CD14-positive monocyte (primary cell): Measurements from ENCODE around the gene OGFOD3. TPM values are rescaled to one million over a fixed set of nuclear protein-coding genes. Genes with fewer than 3 reads are reported as not detected.

Source experiments
- DNase-seq, 3 donors: peaks; one replicate each; pipeline ENCODE4 v3.0.0-alpha.2; 2011 to 2022
- H2AFZ ChIP-seq: 2 replicates; pipeline ENCODE4 v1.6.0; 2012; ENCODE audit warnings: mild to moderate bottlenecking, low read depth, low read length, inconsistent platforms; ENCODE audit not compliant: insufficient read depth, poor library complexity, severe bottlenecking
- H3K27ac ChIP-seq, 2 donors: 1 replicate in 1 of 2; 2 replicates in 1 of 2; pipeline ENCODE4 v1.5.1; 2012 to 2013; ENCODE audit warnings: low read length in 2 of 2, control low read depth in 1 of 2, inconsistent platforms in 1 of 2, low read depth in 1 of 2, mild to moderate bottlenecking in 1 of 2
- H3K27me3 ChIP-seq, 2 donors: one replicate each; pipeline versions ENCODE4 v1.6.0 to v1.6.1; 2011 to 2013; ENCODE audit warnings: low read length in 2 of 2; ENCODE audit not compliant: control insufficient read depth in 2 of 2, insufficient read depth in 2 of 2
- H3K36me3 ChIP-seq, 2 donors: replicated peaks in 1 of 2; 1 replicate in 1 of 2; 2 replicates in 1 of 2; pipeline versions ENCODE4 v1.5.1 to v1.6.1; 2012 to 2013; ENCODE audit warnings: low read length in 2 of 2, control low read depth in 1 of 2, inconsistent platforms in 1 of 2, mild to moderate bottlenecking in 1 of 2; ENCODE audit not compliant: insufficient read depth in 2 of 2, control insufficient read depth in 1 of 2
- H3K4me1 ChIP-seq, 2 donors: 1 replicate in 1 of 2; 2 replicates in 1 of 2; pipeline versions ENCODE4 v1.5.1 to v1.6.1; 2012 to 2013; ENCODE audit warnings: low read length in 2 of 2, control low read depth in 1 of 2, inconsistent platforms in 1 of 2, mild to moderate bottlenecking in 1 of 2, moderate library complexity in 1 of 2; ENCODE audit not compliant: insufficient read depth in 2 of 2, control insufficient read depth in 1 of 2
- H3K4me2 ChIP-seq: replicated peaks from 2 replicates; pipeline ENCODE3; 2012; ENCODE audit warnings: low read length, moderate library complexity, mild to moderate bottlenecking; ENCODE audit not compliant: poor library complexity, severe bottlenecking; ENCODE audit errors: extremely low read depth
- H3K4me3 ChIP-seq, 3 experiments: fragments of 200-600 bp in 1 of 3; sonication (generic) in 1 of 3; replicated peaks in 1 of 3; 1 replicate in 2 of 3; 2 replicates in 1 of 3; pipeline ENCODE4 v1.5.1; 2011 to 2013; ENCODE audit warnings: low read length in 3 of 3, mild to moderate bottlenecking in 3 of 3, control low read depth in 2 of 3, low read depth in 2 of 3, inconsistent platforms in 1 of 3, moderate library complexity in 1 of 3
- H3K79me2 ChIP-seq: 2 replicates; pipeline ENCODE4 v1.6.0; 2012; ENCODE audit warnings: mild to moderate bottlenecking, control low read depth, inconsistent platforms, low read length, moderate library complexity; ENCODE audit not compliant: insufficient read depth
- H3K9ac ChIP-seq: 2 replicates; pipeline ENCODE4 v1.6.0; 2017; ENCODE audit warnings: low read length, mild to moderate bottlenecking; ENCODE audit not compliant: insufficient read depth, poor library complexity, severe bottlenecking
- H3K9me3 ChIP-seq, 2 donors: replicated peaks in 1 of 2; 1 replicate in 1 of 2; 2 replicates in 1 of 2; pipeline versions ENCODE4 v1.5.1 to v1.6.1; 2012 to 2013; ENCODE audit warnings: low read length in 2 of 2, control low read depth in 1 of 2; ENCODE audit not compliant: control insufficient read depth in 1 of 2, insufficient read depth in 1 of 2
- H4K20me1 ChIP-seq: 2 replicates; pipeline ENCODE4 v1.6.0; 2012; ENCODE audit warnings: mild to moderate bottlenecking, low read length, control low read depth, moderate library complexity; ENCODE audit not compliant: insufficient read depth
- H3K27ac Mint-ChIP-seq, 7 donors: one replicate each; pipeline ENCODE4 v1.8.0; 2020; ENCODE audit warnings: mild to moderate bottlenecking in 7 of 7, mixed read lengths in 7 of 7, moderate library complexity in 6 of 7, inconsistent platforms in 2 of 7
- H3K27me3 Mint-ChIP-seq, 3 donors: one replicate each; pipeline ENCODE4 v1.8.0; 2021 to 2022; ENCODE audit warnings: low read depth in 3 of 3, mild to moderate bottlenecking in 3 of 3, mixed read lengths in 3 of 3, moderate library complexity in 3 of 3, inconsistent platforms in 1 of 3
- H3K36me3 Mint-ChIP-seq, 2 donors: one replicate each; pipeline ENCODE4 v1.8.0; 2020; ENCODE audit warnings: mixed read lengths in 2 of 2, inconsistent platforms in 1 of 2, mild to moderate bottlenecking in 1 of 2
- H3K4me1 Mint-ChIP-seq: one replicate; pipeline ENCODE4 v1.8.0; 2020; ENCODE audit warnings: mild to moderate bottlenecking, mixed read lengths
- H3K4me3 Mint-ChIP-seq, 2 donors: one replicate each; pipeline ENCODE4 v1.8.0; 2020; ENCODE audit warnings: mild to moderate bottlenecking in 2 of 2, mixed read lengths in 2 of 2, moderate library complexity in 1 of 2
- H3K9me3 Mint-ChIP-seq, 7 donors: one replicate each; pipeline ENCODE4 v1.8.0; 2020 to 2022; ENCODE audit warnings: mixed read lengths in 7 of 7, mild to moderate bottlenecking in 6 of 7, moderate library complexity in 6 of 7, inconsistent platforms in 2 of 7
- CTCF ChIP-seq: fragments of 200-600 bp; IDR thresholded peaks from one replicate; pipeline ENCODE4 v1.8.0; 2022; ENCODE audit warnings: antibody characterized with exemption, mild to moderate bottlenecking
- WGBS: methylation state at CpG from one replicate; pipeline ENCODE4 v1.1.5; 2013; ENCODE audit warnings: missing lambda C conversion rate; ENCODE audit not compliant: insufficient coverage; 5-methylcytosine and 5-hydroxymethylcytosine counted together
- intact Hi-C, 2 donors: fragments of 100-400 bp; cut with micrococcal nuclease; formaldehyde crosslinking; loops; one replicate each; pipeline versions ENCODE4 v1.15.0 to v1.15.1; 2023
- polyA plus RNA-seq, 3 donors: library from polyadenylated mRNA; depleted of rRNA in 1 of 3; unstranded in 2 of 3; stranded (reverse) in 1 of 3; fragments of 300-500 nt in 2 of 3; fragments of >200 nt in 1 of 3; fragmentation: Illumina TruSeq in 2 of 3; gene quantifications; 1 replicate in 2 of 3; 2 replicates in 1 of 3; pipeline ENCODE4 v1.2.3, GENCODE V29; 2012 to 2021

Gene OGFOD3
- polyA plus RNA-seq, 3 donors = 17.9 to 36.4 (median 25.2) TPM

GRCh38 chr17:82436601-82437324 is 18.4 kb upstream of the OGFOD3 start:
- H3K4me1 ChIP-seq = peaks cover 27 to 33% of the 10 kb centered on the region in 2 donors
- no peak for TF ChIP-seq CTCF
- H3K79me2 ChIP-seq = peaks cover under 1% of the 10 kb centered on the region
- Mint-ChIP-seq H3K36me3 (peaks cover 10 to 22% of the 10 kb centered on the region in 2 donors), H3K4me3 (no peak overlapping the region), H3K9me3 (no peaks in the 10 kb centered on the region), H3K27me3 (peaks cover 0 to 2% (median 0%) of the 10 kb centered on the region in 3 donors), H3K4me1 (peaks cover 24% of the 10 kb centered on the region), H3K27ac (no peak overlapping the region)
- H3K4me2 ChIP-seq = no peak overlapping the region
- no peak overlapping the region for H3K27ac ChIP-seq
- no peak for DNase-seq
- no peaks in the 10 kb centered on the region for H3K27me3 ChIP-seq
- WGBS = 95% methylated on average over 36 of the region's 36 CpGs
- intact Hi-C loops = no loop called here
- no peak overlapping the region for H2AFZ ChIP-seq
- H3K9ac ChIP-seq = no peak overlapping the region
- H4K20me1 ChIP-seq = peaks cover 25% of the 10 kb centered on the region
- peaks cover 8 to 16% of the 10 kb centered on the region in 2 donors for H3K36me3 ChIP-seq
- H3K9me3 ChIP-seq = no peaks in the 10 kb centered on the region
- H3K4me3 ChIP-seq = no peak overlapping the region

GRCh38 chr17:82435601-82436583 is 17.5 kb upstream of the OGFOD3 start:
- DNase-seq = no peak
- Histone ChIP-seq H3K9me3 (no peaks in the 10 kb centered on the region), H3K27me3 (no peaks in the 10 kb centered on the region), H2AFZ (no peak overlapping the region), H3K4me2 (no peak overlapping the region), H3K4me1 (peaks cover 18 to 24% of the 10 kb centered on the region in 2 donors), H3K4me3 (no peak overlapping the region), H3K79me2 (no peaks in the 10 kb centered on the region), H3K27ac (no peak overlapping the region), H4K20me1 (peaks cover 17% of the 10 kb centered on the region), H3K36me3 (peaks cover 5 to 15% of the 10 kb centered on the region in 2 donors), H3K9ac (no peak overlapping the region)
- Mint-ChIP-seq H3K27me3 (peaks cover 0 to 2% (median 0%) of the 10 kb centered on the region in 3 donors), H3K27ac (no peak overlapping the region), H3K9me3 (no peaks in the 10 kb centered on the region), H3K4me3 (no peak overlapping the region), H3K36me3 (peaks cover 11 to 21% of the 10 kb centered on the region in 2 donors), H3K4me1 (peaks cover 17% of the 10 kb centered on the region)
- intact Hi-C loops = no loop called here
- TF ChIP-seq CTCF = no peak
- WGBS = 95% methylated on average over 40 of the region's 43 CpGs
